Hepatocyte (in vitro differentiated cells): ENCODE results near the gene CCR9. TPM values are rescaled to one million over a fixed set of nuclear protein-coding genes. Genes with fewer than 3 reads are reported as not detected.

Source experiments
- DNase-seq: peaks from one replicate; pipeline ENCODE4 v3.0.0-alpha.2; 2016; ENCODE audit warnings: low spot score
- H2AFZ ChIP-seq: fragments of 200-600 bp; sonication (generic); 2 replicates; pipeline ENCODE4 v1.6.0; 2016; ENCODE audit warnings: antibody characterized with exemption, mild to moderate bottlenecking
- H3K27ac ChIP-seq: fragments of 200-600 bp; sonication (generic); 2 replicates; pipeline ENCODE4 v1.5.1; 2016; ENCODE audit warnings: mild to moderate bottlenecking
- H3K27me3 ChIP-seq: fragments of 200-600 bp; sonication (generic); 2 replicates; pipeline ENCODE4 v1.6.1; 2016
- H3K36me3 ChIP-seq: fragments of 200-600 bp; sonication (generic); replicated peaks from 2 replicates; pipeline ENCODE4 v1.5.1; 2016; ENCODE audit warnings: low read depth; ENCODE audit not compliant: insufficient read depth
- H3K4me1 ChIP-seq: fragments of 200-600 bp; sonication (generic); 2 replicates; pipeline ENCODE4 v1.5.1; 2016; ENCODE audit warnings: mild to moderate bottlenecking, moderate library complexity; ENCODE audit not compliant: insufficient read depth
- H3K4me2 ChIP-seq: fragments of 200-600 bp; sonication (generic); 2 replicates; pipeline ENCODE4 v1.6.0; 2016
- H3K4me3 ChIP-seq: fragments of 200-600 bp; sonication (generic); 2 replicates; pipeline ENCODE4 v1.5.1; 2016; ENCODE audit warnings: mild to moderate bottlenecking
- H3K79me2 ChIP-seq: fragments of 200-600 bp; sonication (generic); 2 replicates; pipeline ENCODE4 v1.6.0; 2017; ENCODE audit warnings: mild to moderate bottlenecking
- H3K9me2 ChIP-seq: fragments of 200-600 bp; sonication (generic); replicated peaks from 2 replicates; pipeline ENCODE4 v1.6.0; 2017; ENCODE audit warnings: mild to moderate bottlenecking; ENCODE audit not compliant: insufficient read depth
- H3K9me3 ChIP-seq: fragments of 200-600 bp; sonication (generic); 2 replicates; pipeline ENCODE4 v1.5.1; 2016; ENCODE audit warnings: low read depth, mild to moderate bottlenecking
- H4K20me1 ChIP-seq: fragments of 200-600 bp; sonication (generic); 2 replicates; pipeline ENCODE4 v1.6.0; 2016; ENCODE audit warnings: mild to moderate bottlenecking; ENCODE audit not compliant: insufficient read depth, poor library complexity, severe bottlenecking
- CTCF ChIP-seq: fragments of 200-600 bp; sonication (generic); IDR thresholded peaks from 2 replicates; pipeline ENCODE4 v1.5.1; 2016; ENCODE audit warnings: antibody characterized with exemption, mild to moderate bottlenecking; ENCODE audit not compliant: poor library complexity
- EZH2 ChIP-seq: fragments of 200-600 bp; sonication (generic); IDR thresholded peaks from 2 replicates; pipeline ENCODE4 v1.6.1; 2016; ENCODE audit warnings: antibody characterized with exemption, mild to moderate bottlenecking, borderline replicate concordance
- EZH2phosphoT487 ChIP-seq: fragments of 200-600 bp; sonication (generic); IDR thresholded peaks from one replicate; pipeline ENCODE4 v1.6.1; 2018; ENCODE audit warnings: antibody characterized with exemption, mild to moderate bottlenecking, low read depth, moderate library complexity; ENCODE audit not compliant: unreplicated experiment, severe bottlenecking
- WGBS: methylation state at CpG from one replicate; pipeline ENCODE4 v1.1.6; 2016; ENCODE audit warnings: low lambda C conversion rate; ENCODE audit errors: missing lambda C conversion rate; 5-methylcytosine and 5-hydroxymethylcytosine counted together
- polyA plus RNA-seq: library from polyadenylated mRNA; unstranded; fragments of >200 nt; fragmentation: Nextera tagmentation; extraction: Ambion mirVana; gene quantifications from 2 replicates; pipeline ENCODE4 v1.2.1, GENCODE V29; 2016
- total RNA-seq: library from RNA; depleted of rRNA; stranded (reverse); fragments of >200 nt; gene quantifications from 2 replicates; pipeline ENCODE4 v1.2.3, GENCODE V29; 2014

CCR9 gene
- total and polyA plus RNA-seq, 2 experiments from 2014 or later: 0.20 TPM; not detected in 1

GRCh38 chr3:45949432-45949831 is 63.1 kb downstream of the CCR9 start:
- Histone ChIP-seq H3K27me3 (no peaks in the 10 kb centered on the region), H4K20me1 (no peaks in the 10 kb centered on the region), H3K4me3 (no peak overlapping the region), H3K4me1 (peaks cover 7% of the 10 kb centered on the region), H2AFZ (no peak overlapping the region), H3K9me2 (no peaks in the 10 kb centered on the region), H3K36me3 (peaks cover 3% of the 10 kb centered on the region), H3K79me2 (no peaks in the 10 kb centered on the region), H3K27ac (no peak overlapping the region), H3K9me3 (no peaks in the 10 kb centered on the region), H3K4me2 (no peak overlapping the region)
- TF ChIP-seq EZH2 (no peak), CTCF (no peak), EZH2phosphoT487 (no peak)
- no peak for DNase-seq
- WGBS: 94% methylated on average over 4 of the region's 4 CpGs

GRCh38 chr3:45950131-45950530 is 63.8 kb downstream of the CCR9 start:
- no peak overlapping the region for H3K4me3 ChIP-seq
- 93% methylated on average over 2 of the region's 2 CpGs for WGBS
- H3K79me2 ChIP-seq: no peaks in the 10 kb centered on the region
- no peak for DNase-seq
- H3K27me3 ChIP-seq: no peaks in the 10 kb centered on the region
- TF ChIP-seq EZH2: no peak
- no peak for TF ChIP-seq EZH2phosphoT487
- TF ChIP-seq CTCF: no peak
- H3K9me3 ChIP-seq: no peaks in the 10 kb centered on the region
- H3K4me1 ChIP-seq: peaks cover 7% of the 10 kb centered on the region
- no peaks in the 10 kb centered on the region for H4K20me1 ChIP-seq
- peaks cover 3% of the 10 kb centered on the region for H3K36me3 ChIP-seq
- H3K9me2 ChIP-seq: no peaks in the 10 kb centered on the region
- H2AFZ ChIP-seq: no peak overlapping the region
- H3K4me2 ChIP-seq: no peak overlapping the region
- H3K27ac ChIP-seq: no peak overlapping the region

GRCh38 chr3:45950686-45951600 is 64.6 kb downstream of the CCR9 start:
- peaks cover 3% of the 10 kb centered on the region for H3K36me3 ChIP-seq
- no peaks in the 10 kb centered on the region for H3K79me2 ChIP-seq
- H3K4me2 ChIP-seq: no peak overlapping the region
- no peak overlapping the region for H3K4me3 ChIP-seq
- H3K27me3 ChIP-seq: no peaks in the 10 kb centered on the region
- no peak overlapping the region for H3K27ac ChIP-seq
- TF ChIP-seq EZH2phosphoT487 (no peak), CTCF (no peak)
- H3K9me3 ChIP-seq: no peaks in the 10 kb centered on the region
- H4K20me1 ChIP-seq: no peaks in the 10 kb centered on the region
- WGBS: 98% methylated on average over 6 of the region's 6 CpGs
- no peak overlapping the region for H2AFZ ChIP-seq
- H3K4me1 ChIP-seq: peaks cover 7% of the 10 kb centered on the region
- no peaks in the 10 kb centered on the region for H3K9me2 ChIP-seq
- DNase-seq: no peak
